SK-N-SH (cell line): Measurements from ENCODE around the gene GARNL3.

Experiments used
- RAD21 ChIP-seq: IDR thresholded peaks from 2 replicates; pipeline ENCODE4 v1.6.1; 2012; ENCODE audit warnings: mild to moderate bottlenecking, low read length
- TF ChIP-seq, protein P1 (sequence below): fragments of 200-600 bp; sonication (generic); IDR thresholded peaks from 2 replicates; pipeline ENCODE4 v1.6.1; 2017; ENCODE audit warnings: antibody characterized with exemption, mild to moderate bottlenecking, moderate library complexity
- TF ChIP-seq, protein P2 (sequence below): IDR thresholded peaks from 2 replicates; pipeline ENCODE4 v1.4.0; 2012; ENCODE audit warnings: low read depth

DNA sequence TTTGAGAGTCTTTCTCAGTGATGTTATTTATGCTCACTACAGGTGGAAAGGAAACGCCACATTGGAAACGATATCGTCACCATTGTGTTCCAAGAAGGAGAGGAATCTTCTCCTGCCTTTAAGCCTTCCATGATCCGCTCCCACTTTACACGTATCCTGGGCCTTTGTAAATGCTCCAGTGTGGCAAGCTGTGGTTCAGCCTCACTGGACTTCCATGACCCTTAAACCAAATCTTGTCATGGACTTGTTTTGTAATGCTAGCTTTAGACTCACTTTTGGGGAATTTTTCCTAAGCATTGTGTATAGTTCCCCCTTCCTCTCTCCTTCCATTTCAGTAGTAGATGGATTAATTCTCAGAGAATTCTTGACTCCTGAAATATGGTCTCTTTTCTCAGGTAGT lies 71.5 kb downstream of the GARNL3 start:
- TF ChIP-seq, protein P1, sequence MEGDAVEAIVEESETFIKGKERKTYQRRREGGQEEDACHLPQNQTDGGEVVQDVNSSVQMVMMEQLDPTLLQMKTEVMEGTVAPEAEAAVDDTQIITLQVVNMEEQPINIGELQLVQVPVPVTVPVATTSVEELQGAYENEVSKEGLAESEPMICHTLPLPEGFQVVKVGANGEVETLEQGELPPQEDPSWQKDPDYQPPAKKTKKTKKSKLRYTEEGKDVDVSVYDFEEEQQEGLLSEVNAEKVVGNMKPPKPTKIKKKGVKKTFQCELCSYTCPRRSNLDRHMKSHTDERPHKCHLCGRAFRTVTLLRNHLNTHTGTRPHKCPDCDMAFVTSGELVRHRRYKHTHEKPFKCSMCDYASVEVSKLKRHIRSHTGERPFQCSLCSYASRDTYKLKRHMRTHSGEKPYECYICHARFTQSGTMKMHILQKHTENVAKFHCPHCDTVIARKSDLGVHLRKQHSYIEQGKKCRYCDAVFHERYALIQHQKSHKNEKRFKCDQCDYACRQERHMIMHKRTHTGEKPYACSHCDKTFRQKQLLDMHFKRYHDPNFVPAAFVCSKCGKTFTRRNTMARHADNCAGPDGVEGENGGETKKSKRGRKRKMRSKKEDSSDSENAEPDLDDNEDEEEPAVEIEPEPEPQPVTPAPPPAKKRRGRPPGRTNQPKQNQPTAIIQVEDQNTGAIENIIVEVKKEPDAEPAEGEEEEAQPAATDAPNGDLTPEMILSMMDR = no peak
- no peak for TF ChIP-seq RAD21
- TF ChIP-seq, protein P2, sequence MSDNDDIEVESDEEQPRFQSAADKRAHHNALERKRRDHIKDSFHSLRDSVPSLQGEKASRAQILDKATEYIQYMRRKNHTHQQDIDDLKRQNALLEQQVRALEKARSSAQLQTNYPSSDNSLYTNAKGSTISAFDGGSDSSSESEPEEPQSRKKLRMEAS = no peak
